GM21529 (cell line): ENCODE measurements around the gene SH3BP5L.

Source experiments
- ATAC-seq: cut with Tn5 transposase; IDR thresholded peaks from one replicate; pipeline ENCODE4 v1.9.1; 2021; ENCODE audit not compliant: unreplicated experiment

The SH3BP5L gene

GRCh38 chr1:248825909-248826760, at the start of gene SH3BP5L:
Gene SH3BP5L, minus strand, starts transcription at chr1:248825915. Its CDS starts 980 bp downstream, at chr1:248824935.
- ATAC-seq: peak; percentile 86

GRCh38 chr1:248873993-248874533, 48.3 kb upstream of the SH3BP5L start:
- peak; percentile 56 for ATAC-seq

- peak; percentile 78 for ATAC-seq
These were observed 47.8 kb upstream of the SH3BP5L start for GRCh38 chr1:248873409-248873992.

GRCh38 chr1:248872752-248873408, 47.2 kb upstream of the SH3BP5L start:
- peak; percentile 48 for ATAC-seq

- no peak for ATAC-seq
These were observed 46.2 kb upstream of the SH3BP5L start for GRCh38 chr1:248871837-248872401.

GRCh38 chr1:248862998-248863881, 37.5 kb upstream of the SH3BP5L start:
- peak; percentile 65 for ATAC-seq

- ATAC-seq: peak; percentile 4
These were observed 36.9 kb upstream of the SH3BP5L start for GRCh38 chr1:248862695-248862997.

DNA sequence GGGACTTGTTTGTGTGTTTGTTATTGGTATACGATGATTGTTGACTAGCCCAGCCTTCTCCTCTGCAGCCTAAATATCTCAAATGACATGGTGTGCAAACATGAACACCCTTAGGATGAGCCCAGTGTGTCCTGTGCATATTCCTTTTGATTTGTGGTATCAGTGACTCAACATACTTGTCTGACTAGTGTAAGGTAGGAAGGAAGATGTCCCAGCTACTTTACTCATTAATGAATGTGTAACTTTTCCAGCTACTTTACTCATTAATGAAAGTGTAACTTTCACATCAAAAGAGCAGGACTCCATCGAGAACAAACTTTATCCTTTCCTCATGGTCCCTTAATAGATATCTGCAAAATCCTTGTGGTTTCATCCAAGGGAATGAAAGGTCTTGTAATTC, 35.9 kb upstream of the SH3BP5L start:
- ATAC-seq: no peak

- ATAC-seq: no peak
These were observed 34.3 kb upstream of the SH3BP5L start for GRCh38 chr1:248860007-248860406.

GRCh38 chr1:248858891-248859889, 33.5 kb upstream of the SH3BP5L start, which contains the start of gene ZNF692:
Gene ZNF692, minus strand, starts transcription at chr1:248859085. Its CDS starts 776 bp downstream, at chr1:248858309.
- ATAC-seq: peak; percentile 77

GRCh38 chr1:248858096-248858890, 32.6 kb upstream of the SH3BP5L start:
- ATAC-seq: peak; percentile 40

- ATAC-seq: peak; percentile 0
These were observed 32.0 kb upstream of the SH3BP5L start for GRCh38 chr1:248857749-248858095.

DNA sequence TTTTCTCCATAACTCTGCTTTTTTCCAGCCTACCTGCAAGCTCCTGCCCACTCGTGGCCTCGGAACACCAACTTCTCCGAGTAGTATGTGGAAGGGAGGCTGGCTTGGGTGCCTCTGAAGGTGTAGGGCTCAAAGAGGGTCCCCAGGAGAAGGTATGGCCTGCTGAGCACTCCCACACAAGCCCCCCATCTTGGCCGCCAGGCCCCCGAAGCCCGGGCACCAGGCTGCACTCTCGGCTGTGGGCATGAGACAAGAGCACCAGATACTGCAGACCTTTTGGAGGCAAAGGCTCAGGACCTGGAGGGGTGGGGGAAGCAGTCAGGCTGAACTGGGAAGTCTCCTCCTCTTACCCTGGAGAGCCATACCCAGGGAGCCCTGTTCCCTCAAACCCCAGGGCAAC, 31.5 kb upstream of the SH3BP5L start:
- no peak for ATAC-seq

DNA sequence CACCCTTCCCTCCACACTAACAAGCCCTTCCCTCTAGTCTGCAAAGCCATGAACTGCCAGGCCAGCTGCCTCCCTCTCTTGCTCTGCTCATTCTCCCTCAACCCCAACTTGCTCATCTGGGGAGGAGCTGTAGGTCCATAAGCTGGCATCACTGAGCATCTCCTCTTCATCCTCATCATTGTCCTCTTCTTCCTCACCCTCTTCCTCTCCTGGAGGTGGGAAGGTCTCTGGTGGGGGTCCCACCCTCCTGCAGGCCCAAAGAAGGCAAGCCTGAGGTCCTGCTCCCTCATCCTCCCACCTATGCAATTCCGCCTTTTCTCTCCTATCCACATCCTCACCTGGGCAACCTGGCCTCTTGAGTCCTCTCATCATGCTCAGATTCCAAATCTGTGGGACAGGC, 30.5 kb upstream of the SH3BP5L start:
- no peak for ATAC-seq

- no peak for ATAC-seq
These were observed 29.9 kb upstream of the SH3BP5L start for GRCh38 chr1:248855580-248855979.

DNA sequence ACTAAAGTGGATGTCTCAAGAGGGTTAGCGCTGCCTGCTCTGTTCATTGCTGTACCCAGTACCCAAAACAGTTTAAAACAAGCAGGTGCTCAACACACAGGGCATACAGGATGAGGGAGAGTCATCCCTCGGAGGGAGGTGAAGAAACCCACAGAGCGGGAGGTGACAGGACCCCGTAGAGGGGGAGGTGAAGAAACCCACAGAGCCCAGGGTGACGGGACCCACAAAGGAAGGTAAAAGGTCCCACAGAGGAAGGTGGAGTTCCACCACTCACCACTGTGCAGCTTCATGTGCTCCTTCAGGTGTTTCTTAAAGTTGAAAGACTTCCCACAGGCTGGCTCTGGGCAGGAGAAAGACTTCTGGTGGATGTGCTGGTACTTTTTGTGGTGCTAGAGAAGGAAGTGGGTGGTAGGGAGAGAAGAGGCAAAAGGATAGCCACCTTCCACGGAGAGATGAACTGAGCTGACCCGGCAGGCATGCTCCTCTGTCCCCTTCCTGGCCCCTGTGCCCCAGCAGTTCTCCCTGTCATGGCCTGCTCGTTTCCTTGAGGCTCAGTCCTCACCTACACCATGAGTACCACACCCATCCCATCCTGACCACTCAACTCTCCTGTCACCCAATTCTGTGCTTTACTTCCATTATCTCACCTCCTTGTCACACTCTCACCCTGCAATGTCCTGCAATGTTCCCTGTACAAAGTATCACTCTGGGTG, 28.1 kb upstream of the SH3BP5L start:
- ATAC-seq: no peak

- ATAC-seq: no peak
These were observed 27.0 kb upstream of the SH3BP5L start for GRCh38 chr1:248852481-248853405.
